ENCODE results near the gene TBX15.
A peak's percentile ranks its signal among the peaks of the same experiment; 100 is the strongest.
"Not testable (repeated sequence)": the region's sequence is repeated elsewhere in the genome, so short reads cannot be mapped to it uniquely, and the experiment has no call there.

TBX15 gene

GRCh38 chr1:118923319-118923718, 64.8 kb downstream of the TBX15 start:
- DNase-seq: no peak

DNA sequence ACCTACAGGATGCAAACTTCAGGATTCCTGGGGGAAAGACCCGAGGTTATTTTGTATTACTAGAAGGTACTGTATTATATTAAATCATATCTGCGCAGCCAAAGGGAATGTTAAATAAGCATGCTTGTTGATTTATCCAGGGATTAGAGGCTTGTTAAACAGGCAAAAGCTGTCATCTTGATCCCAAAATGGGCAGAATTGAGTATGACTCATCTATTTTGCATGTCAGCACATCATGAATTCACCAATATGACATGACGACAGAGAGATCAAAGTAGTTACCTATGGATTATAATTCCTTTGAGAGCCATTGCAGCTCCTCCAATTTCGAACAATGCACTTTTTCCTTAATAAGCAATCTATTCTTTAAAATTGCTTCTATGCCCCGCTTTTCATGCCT, 66.1 kb downstream of the TBX15 start:
- peak; percentile 38 for DNase-seq

- DNase-seq: no peak
Observed at GRCh38 chr1:118920124-118920717, 67.9 kb downstream of the TBX15 start.

DNA sequence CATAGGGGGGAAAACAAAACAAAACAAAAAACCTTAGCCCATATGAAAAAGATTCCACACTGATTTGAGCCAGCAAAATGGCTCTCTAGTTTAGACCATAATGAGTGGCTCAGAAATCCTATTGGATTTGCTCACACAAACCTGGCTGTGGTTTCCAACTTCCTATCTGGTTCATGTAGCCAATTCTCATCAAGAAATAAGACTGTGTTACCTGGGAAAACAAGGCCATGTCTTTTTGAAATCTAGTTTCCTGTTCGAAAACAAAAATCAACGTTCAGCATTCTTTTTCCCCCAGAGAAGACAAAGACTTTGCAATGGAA, 69.2 kb downstream of the TBX15 start:
- DNase-seq: no peak

GRCh38 chr1:118918230-118918939, 69.8 kb downstream of the TBX15 start:
- no peak for DNase-seq

DNA sequence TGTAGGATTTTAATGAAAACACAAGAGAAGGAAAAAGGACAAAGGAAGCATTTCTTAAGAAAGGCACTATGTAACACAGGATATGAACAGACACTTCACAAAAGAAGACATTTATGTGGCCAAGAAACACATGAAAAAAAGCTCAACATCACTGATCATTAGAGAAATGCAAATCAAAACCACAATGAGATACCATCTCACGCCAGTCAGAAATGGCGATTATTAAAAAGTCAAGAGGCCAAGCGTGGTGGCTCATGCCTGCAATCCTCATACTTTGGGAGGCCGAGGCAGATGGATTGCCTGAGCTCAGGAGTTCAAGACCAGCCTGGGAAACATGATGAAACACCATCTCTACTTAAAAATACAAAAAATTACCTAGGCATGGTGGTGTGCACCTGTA, 71.8 kb downstream of the TBX15 start:
- DNase-seq: not testable (repeated sequence)

DNA sequence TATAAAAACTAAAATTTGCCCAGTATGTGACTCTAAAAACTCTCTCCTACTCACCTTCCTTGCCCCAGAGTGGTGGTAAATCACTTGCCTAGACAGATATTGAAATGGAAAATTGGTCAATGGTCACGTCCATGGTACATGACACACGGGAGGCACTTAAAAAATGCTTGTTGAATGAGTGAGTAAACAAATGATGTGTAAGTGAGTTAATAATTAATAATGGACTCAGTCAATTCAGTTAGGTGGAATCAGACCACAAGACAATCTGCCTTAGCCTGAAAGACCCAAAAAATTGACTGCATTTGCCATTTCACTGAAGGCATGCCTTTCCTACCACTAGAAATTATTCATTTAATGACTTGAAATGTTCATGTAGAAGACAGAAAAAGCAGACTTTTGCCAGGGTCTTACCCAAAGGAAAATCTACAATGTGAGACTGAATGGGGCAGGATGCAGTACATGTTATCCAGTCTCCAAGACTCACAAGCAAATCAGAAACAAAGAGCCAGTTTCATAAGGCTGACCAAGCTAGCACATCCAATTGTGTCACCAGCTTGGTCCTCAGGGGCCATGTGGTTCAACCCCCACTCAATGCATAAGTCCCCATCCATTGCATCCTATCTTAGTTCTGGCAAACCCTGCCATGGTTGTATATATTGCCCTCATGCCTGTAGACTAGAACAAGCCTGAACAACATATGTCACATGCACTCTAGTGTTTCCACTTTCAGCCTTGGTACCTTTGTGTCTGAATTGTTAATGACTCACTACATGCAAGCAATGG, 73.6 kb downstream of the TBX15 start:
- DNase-seq: no peak

- DNase-seq: no peak
Observed at GRCh38 chr1:118913818-118914217, 74.3 kb downstream of the TBX15 start.

DNA sequence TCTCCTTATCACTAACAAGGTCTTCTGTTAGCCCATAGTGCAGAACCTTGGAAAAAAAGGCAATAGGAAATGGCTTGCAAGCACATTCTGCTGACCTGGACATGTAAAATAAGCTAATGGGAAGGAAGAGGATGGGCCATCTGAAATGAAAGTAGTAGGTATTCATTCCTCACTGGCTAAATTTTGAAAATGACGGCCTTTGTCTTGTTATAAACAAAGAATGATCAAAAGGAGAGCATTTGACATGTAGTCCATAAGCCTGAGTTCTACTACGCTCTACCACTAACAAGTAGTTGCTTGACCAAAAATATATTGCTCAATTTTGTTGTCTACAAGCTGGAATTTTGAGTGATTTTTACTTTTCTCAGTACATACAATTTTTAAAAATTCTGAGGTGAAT, 75.6 kb downstream of the TBX15 start:
- DNase-seq: no peak

GRCh38 chr1:118911571-118911970, 76.6 kb downstream of the TBX15 start:
- DNase-seq: no peak

DNA sequence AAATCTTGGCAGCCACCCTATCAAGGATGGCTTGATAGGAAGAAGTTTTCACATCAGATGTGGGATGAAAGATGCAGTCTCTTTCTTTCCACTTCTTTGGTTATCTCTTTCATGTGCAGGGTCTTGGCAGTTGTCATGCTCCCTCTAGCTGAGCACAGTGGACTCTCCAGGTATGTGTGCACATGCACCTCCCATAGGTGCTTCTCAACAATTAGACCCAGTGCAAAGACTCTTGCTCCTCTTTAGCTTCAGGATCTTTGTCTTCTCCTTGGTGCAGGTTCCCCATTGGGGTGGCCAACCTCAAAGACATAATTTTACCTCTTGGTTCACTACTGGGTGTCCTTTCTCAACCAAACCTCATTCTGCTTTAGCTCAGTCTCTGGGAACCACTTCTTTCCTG, 80.7 kb downstream of the TBX15 start:
- DNase-seq: no peak

GRCh38 chr1:118905671-118906070, 82.5 kb downstream of the TBX15 start:
- no peak for DNase-seq

DNA sequence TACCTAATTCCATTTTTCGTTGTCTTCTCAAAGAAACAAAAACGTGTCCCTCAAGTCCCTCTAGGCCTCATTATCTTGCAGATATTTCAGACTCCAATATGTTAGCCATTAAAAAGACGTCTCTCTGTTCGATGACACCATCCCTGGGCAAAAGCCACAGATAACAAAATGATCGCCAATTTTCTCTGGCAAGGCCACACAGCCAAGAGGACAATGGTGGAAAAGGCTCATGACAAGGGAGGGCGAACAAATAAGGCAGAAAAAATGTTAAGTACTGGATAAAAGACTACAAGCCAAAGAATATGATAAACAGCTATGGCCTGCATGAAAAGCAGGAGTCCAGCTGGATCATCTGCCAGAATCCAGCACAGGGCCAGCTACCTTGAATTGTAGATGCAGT, 82.9 kb downstream of the TBX15 start:
- no peak for DNase-seq

DNA sequence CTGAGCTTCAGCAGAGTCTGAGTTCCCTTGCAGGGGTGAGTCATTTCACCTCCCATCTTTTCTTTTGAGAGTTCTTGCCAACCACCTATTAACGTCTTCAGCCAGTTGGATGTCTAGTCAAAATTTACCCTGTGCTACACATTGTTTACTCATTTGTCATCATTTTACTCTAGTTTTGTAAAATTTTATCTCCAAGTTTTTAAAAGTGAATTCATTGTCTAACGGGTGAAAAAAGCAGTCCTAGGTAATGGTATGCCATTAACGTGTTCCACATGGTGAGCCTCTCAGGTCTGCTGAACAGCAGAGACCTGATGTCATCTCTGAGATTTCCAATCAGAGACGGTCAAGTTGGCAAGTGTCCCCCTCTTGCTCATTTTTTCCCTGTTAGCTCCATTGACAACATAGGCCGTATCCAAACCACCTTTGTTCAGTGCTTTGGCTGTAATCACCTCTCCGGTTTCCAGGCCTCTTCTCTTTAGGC, 85.4 kb downstream of the TBX15 start:
- no peak for DNase-seq

DNA sequence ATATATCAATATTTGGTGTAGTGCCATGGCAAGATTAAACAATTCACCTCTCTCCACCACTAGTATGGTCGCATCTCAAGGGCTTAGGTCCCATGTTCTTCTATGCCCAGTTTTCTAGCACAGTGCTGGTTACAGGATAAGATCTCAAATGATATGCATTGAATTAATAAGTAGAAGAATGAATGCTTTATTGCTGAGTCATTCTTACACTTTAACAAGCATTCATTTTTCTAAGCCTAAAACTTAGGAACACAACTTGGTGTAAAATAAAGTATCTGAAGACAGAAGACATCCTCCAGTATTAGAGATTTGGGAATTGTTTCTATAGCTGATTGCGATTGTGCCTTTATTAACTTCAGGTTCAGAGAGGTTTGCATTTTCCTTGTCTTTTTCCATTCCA, 85.8 kb downstream of the TBX15 start:
- DNase-seq: no peak

GRCh38 chr1:118900643-118901440, 87.3 kb downstream of the TBX15 start:
- no peak for DNase-seq

- DNase-seq: no peak
Observed at GRCh38 chr1:118899340-118899739, 88.8 kb downstream of the TBX15 start.

DNA sequence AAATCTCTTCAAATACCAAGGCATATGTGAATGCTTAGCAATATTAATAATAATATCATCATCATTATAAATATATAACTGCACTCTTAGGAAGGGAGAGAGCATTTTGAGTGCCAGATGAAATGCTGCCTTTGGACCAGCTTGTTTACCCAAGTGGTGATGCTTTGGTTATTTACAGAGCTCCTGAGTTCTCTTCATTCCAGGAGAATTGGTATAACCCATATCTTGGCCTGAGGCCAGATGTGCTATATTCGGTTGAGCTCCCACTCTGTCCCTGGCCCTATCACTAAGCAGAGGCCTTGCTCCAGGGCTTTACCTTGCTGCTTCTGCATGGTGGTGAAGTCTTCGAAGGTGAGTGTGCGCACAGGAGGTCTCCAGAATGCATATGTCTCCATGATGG, 89.4 kb downstream of the TBX15 start:
- no peak for DNase-seq

GRCh38 chr1:118896416-118896815, 91.7 kb downstream of the TBX15 start:
- DNase-seq: no peak

DNA sequence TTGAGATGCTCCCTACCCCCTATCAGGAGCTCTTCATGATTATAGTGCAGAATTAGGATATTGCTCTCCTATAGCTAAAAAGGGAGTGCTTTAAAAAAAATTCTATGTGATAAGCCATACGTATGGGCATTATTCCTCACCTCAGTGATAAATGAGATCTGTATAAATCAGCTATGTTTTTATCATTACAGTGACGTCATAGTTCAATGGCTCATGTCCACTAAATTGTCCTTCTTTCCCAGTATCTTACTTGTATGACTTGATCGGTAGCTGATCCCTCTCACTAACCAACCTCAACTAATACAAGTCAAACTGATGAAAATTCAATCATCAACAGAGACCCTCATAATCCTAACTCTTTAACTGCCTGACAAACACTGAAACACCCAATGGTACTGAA, 93.3 kb downstream of the TBX15 start:
- no peak for DNase-seq

DNA sequence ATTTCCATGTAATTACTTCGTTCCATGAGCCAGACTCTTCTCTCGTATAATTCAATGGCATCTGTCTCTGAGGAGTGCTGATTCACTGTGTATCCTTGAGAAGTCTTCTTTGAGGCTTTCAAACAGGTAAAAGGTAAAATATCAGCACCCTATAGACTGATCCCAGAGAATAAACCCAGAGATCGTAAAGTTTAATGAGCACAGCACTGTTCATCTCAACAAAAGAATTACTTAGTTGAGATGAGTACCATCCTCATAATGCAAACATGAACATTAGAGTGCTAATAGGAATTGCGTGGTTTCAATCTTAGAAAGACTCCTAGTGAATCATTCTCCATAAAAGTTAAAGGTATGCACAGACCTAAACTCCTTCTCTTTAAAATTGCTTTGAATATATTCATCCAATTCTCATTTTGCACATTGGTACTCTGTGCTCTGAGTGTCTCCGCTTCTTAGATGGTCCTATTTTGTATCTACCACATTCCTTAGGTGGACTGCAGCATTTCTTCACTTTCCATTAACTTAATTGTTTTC, 97.2 kb downstream of the TBX15 start:
- no peak for DNase-seq

DNA sequence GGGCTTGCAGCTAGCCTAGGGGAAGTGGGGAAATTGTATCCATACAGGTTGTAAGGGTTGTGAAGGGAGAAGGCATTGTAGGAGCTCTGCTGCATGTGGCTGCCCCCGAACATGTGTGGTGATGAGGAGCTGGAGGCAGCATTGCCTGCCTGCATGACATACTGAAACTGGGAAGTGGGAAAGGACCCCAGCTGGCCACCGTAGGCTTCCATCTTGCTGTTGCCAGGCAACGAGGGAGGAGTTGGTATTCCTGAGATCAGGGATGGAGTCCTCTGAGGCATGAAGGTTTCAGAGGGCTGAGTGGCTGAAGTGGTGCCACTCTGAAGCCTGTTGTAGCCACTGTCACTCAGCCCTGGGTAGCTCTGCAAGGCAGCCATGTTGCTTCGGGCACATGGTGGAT, 103.2 kb downstream of the TBX15 start:
- no peak for DNase-seq

GRCh38 chr1:118881751-118882150, 106.4 kb downstream of the TBX15 start:
- no peak for DNase-seq

Data from eye (tissue), 1 donor.